ENCODE measurements around the gene ARHGAP32.

DNA sequence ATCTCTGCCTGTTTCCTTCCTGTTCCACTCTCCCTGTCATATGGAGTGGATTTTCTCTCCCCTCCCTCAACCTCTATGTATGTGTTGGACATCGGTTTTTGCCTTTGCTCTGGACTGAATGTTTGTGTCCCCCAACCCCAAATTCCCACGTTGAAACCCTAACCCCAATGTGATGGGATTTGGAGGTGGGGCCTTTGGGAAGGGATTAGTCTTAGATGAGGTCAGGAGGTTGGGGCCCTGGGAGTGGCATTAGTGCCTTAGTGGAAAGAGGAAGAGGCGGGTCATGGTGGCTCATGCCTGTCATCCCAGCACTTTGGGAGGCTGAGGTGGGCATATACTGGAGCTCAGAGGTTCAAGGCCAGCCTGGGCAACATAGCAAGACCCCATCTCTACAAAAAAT, 261.1 kb downstream of the ARHGAP32 start:
- TF ChIP-seq, protein P1, sequence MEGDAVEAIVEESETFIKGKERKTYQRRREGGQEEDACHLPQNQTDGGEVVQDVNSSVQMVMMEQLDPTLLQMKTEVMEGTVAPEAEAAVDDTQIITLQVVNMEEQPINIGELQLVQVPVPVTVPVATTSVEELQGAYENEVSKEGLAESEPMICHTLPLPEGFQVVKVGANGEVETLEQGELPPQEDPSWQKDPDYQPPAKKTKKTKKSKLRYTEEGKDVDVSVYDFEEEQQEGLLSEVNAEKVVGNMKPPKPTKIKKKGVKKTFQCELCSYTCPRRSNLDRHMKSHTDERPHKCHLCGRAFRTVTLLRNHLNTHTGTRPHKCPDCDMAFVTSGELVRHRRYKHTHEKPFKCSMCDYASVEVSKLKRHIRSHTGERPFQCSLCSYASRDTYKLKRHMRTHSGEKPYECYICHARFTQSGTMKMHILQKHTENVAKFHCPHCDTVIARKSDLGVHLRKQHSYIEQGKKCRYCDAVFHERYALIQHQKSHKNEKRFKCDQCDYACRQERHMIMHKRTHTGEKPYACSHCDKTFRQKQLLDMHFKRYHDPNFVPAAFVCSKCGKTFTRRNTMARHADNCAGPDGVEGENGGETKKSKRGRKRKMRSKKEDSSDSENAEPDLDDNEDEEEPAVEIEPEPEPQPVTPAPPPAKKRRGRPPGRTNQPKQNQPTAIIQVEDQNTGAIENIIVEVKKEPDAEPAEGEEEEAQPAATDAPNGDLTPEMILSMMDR (IDR thresholded peaks at IDR 0.05), result no peak
- TF ChIP-seq POLR2A (IDR thresholded peaks at IDR 0.05), result no peak
